ENCODE data around the gene LUC7L. TPM values are rescaled to one million over a fixed set of nuclear protein-coding genes. Genes with fewer than 3 reads are reported as not detected.

The LUC7L gene
- polyA plus RNA-seq, 1 of the 3 experiments (the other 2 are of a cell fraction): 97.7 TPM

GRCh38 chr16:261031-261691 is 31.9 kb upstream of the LUC7L start:
- Histone ChIP-seq H3F3A (replicated peaks; ENCODE audit: insufficient read depth) (no peaks in the 10 kb centered on the region), H3K27me3 (ENCODE audit: insufficient read depth) (no peaks in the 10 kb centered on the region), H3K9me3 (no peaks in the 10 kb centered on the region), H3K27ac (ENCODE audit: low read depth in 2 of 2, low read length in 1 of 2) (no peak overlapping the region), H2AFZ (ENCODE audit: low read depth) (no peak overlapping the region), H3K36me3 (replicated peaks in 1 of 2; ENCODE audit: control insufficient read depth in 1 of 2, insufficient read depth in 2 of 2, low read length in 1 of 2) (peaks cover 8 to 52% of the 10 kb centered on the region in 2 experiments), H3K4me3 (ENCODE audit: low read depth in 2 of 2, low read length in 1 of 2) (no peak overlapping the region), H3K9ac (no peak overlapping the region), H3K4me1 (ENCODE audit: control insufficient read depth in 1 of 2, insufficient read depth in 2 of 2, low read depth in 1 of 2, low read length in 1 of 2) (no peaks in the 10 kb centered on the region), H3K79me2 (ENCODE audit: insufficient read depth) (no peaks in the 10 kb centered on the region), H3K4me2 (no peak overlapping the region), H4K20me1 (ENCODE audit: insufficient read depth) (no peaks in the 10 kb centered on the region), H3K9me2 (no peaks in the 10 kb centered on the region)
- DNase-seq: no peak
- TF ChIP-seq TEAD4 (IDR thresholded peaks at IDR 0.05; ENCODE audit: borderline replicate concordance, insufficient read depth) (no peak), SMC3 (IDR thresholded peaks at IDR 0.05; ENCODE audit: low read depth, low read length) (no peak), NFIC (IDR thresholded peaks at IDR 0.05; ENCODE audit: borderline replicate concordance) (no peak), JUND (IDR thresholded peaks at IDR 0.05) (no peak), EP300 (IDR thresholded peaks at IDR 0.05; ENCODE audit: borderline replicate concordance in 1 of 2, low read depth in 1 of 2, low read length in 1 of 2) (no peak), RFX5 (IDR thresholded peaks at IDR 0.05; ENCODE audit: low read length) (no peak), TCF12 (IDR thresholded peaks at IDR 0.05) (no peak), YY1 (IDR thresholded peaks at IDR 0.05; ENCODE audit: low read depth) (no peak), FOSL2 (IDR thresholded peaks at IDR 0.05; ENCODE audit: borderline replicate concordance, low read depth) (no peak)
- ChIA-PET CTCF (interaction anchor here (1.1 kb wide), 1 partner anchor 80 kb away, joined by 3 read pairs; the partner anchor contains the start of gene HBQ1), POLR2A (no interaction called here)
- WGBS (ENCODE audit: low lambda C conversion rate): 94% methylated on average over 22 of the region's 28 CpGs

- Histone ChIP-seq H3F3A (replicated peaks; ENCODE audit: insufficient read depth) (no peaks in the 10 kb centered on the region), H3K9me3 (no peaks in the 10 kb centered on the region), H3K9ac (no peak overlapping the region), H3K27me3 (ENCODE audit: insufficient read depth) (no peaks in the 10 kb centered on the region), H3K4me1 (ENCODE audit: control insufficient read depth in 1 of 2, insufficient read depth in 2 of 2, low read depth in 1 of 2, low read length in 1 of 2) (no peaks in the 10 kb centered on the region), H3K4me2 (no peak overlapping the region), H4K20me1 (ENCODE audit: insufficient read depth) (no peaks in the 10 kb centered on the region), H3K27ac (ENCODE audit: low read depth in 2 of 2, low read length in 1 of 2) (no peak overlapping the region), H2AFZ (ENCODE audit: low read depth) (no peak overlapping the region), H3K36me3 (replicated peaks in 1 of 2; ENCODE audit: control insufficient read depth in 1 of 2, insufficient read depth in 2 of 2, low read length in 1 of 2) (peaks cover 8 to 55% of the 10 kb centered on the region in 2 experiments), H3K9me2 (no peaks in the 10 kb centered on the region), H3K79me2 (ENCODE audit: insufficient read depth) (no peaks in the 10 kb centered on the region), H3K4me3 (ENCODE audit: low read depth in 2 of 2, low read length in 1 of 2) (no peak overlapping the region)
- POLR2A ChIA-PET: no interaction called here
- CTCF ChIA-PET: interaction anchor here (1.1 kb wide), 1 partner anchor 80 kb away, joined by 3 read pairs; the partner anchor contains the start of gene HBQ1
- TF ChIP-seq CTCF (IDR thresholded peaks at IDR 0.05): no peak
- TF ChIP-seq REST (IDR thresholded peaks at IDR 0.05; ENCODE audit: low read depth, low read length): no peak
- TF ChIP-seq TCF12 (IDR thresholded peaks at IDR 0.05): no peak
- TF ChIP-seq ELF1 (IDR thresholded peaks at IDR 0.05): no peak
- TF ChIP-seq MEF2A (IDR thresholded peaks at IDR 0.05; ENCODE audit: borderline replicate concordance, low read depth): no peak
- TF ChIP-seq SMC3 (IDR thresholded peaks at IDR 0.05; ENCODE audit: low read depth, low read length): no peak
- TF ChIP-seq NRF1 (IDR thresholded peaks at IDR 0.05; ENCODE audit: low read depth, low read length): no peak
- TF ChIP-seq JUND (IDR thresholded peaks at IDR 0.05): no peak
- TF ChIP-seq FOXJ3 (CRISPR knock-in tag; IDR thresholded peaks at IDR 0.05): no peak
- TF ChIP-seq NFIC (IDR thresholded peaks at IDR 0.05; ENCODE audit: borderline replicate concordance): no peak
- TF ChIP-seq POLR2AphosphoS5 (IDR thresholded peaks at IDR 0.05; ENCODE audit: low read depth, low read length): no peak
- TF ChIP-seq FOXM1 (IDR thresholded peaks at IDR 0.05; ENCODE audit: low read depth): no peak
- TF ChIP-seq ZBTB33 (IDR thresholded peaks at IDR 0.05; ENCODE audit: borderline replicate concordance, low read depth): no peak
- no peak for TF ChIP-seq EP300 (IDR thresholded peaks at IDR 0.05; ENCODE audit: borderline replicate concordance in 1 of 2, low read depth in 1 of 2, low read length in 1 of 2)
- TF ChIP-seq CHD2 (IDR thresholded peaks at IDR 0.05; ENCODE audit: low read length, partially characterized antibody): no peak
- no peak for TF ChIP-seq SIN3A (IDR thresholded peaks at IDR 0.05; ENCODE audit: borderline replicate concordance, low read depth, low read length)
- DNase-seq: no peak
- 94% methylated on average over 14 of the region's 19 CpGs for WGBS (ENCODE audit: low lambda C conversion rate)
Measured at GRCh38 chr16:260326-260725, 31.1 kb upstream of the LUC7L start.
